Upper lobe of right lung (tissue), 1 donor: ENCODE measurements around the gene IRGQ. TPM values are rescaled to one million over a fixed set of nuclear protein-coding genes. Genes with fewer than 3 reads are reported as not detected.

Experiments
- ATAC-seq: fragments of 200-7000 bp; cut with Tn5 transposase; one replicate; pipeline ENCODE4 v1.9.1; 2020; ENCODE audit warnings: mild to moderate bottlenecking, moderate library complexity
- DNase-seq: peaks from one replicate; pipeline ENCODE4 v3.0.0-alpha.2; 2020
- H3K27ac ChIP-seq: fragments of 200-600 bp; one replicate; pipeline ENCODE4 v1.8.0; 2022
- H3K27me3 ChIP-seq: fragments of 200-600 bp; one replicate; pipeline ENCODE4 v1.8.0; 2022; ENCODE audit warnings: mild to moderate bottlenecking
- H3K36me3 ChIP-seq: fragments of 200-600 bp; one replicate; pipeline ENCODE4 v1.8.0; 2022
- H3K4me1 ChIP-seq: fragments of 200-600 bp; one replicate; pipeline ENCODE4 v1.8.0; 2022
- H3K4me3 ChIP-seq: fragments of 200-600 bp; one replicate; pipeline ENCODE4 v1.8.0; 2022; ENCODE audit warnings: mild to moderate bottlenecking
- H3K9me3 ChIP-seq: fragments of 200-600 bp; one replicate; pipeline ENCODE4 v1.8.0; 2022
- CTCF ChIP-seq: fragments of 200-600 bp; IDR thresholded peaks from one replicate; pipeline ENCODE4 v1.8.0; 2022; ENCODE audit warnings: antibody characterized with exemption
- intact Hi-C: fragments of 100-400 bp; cut with DNase I; formaldehyde crosslinking; loops from one replicate; pipeline ENCODE4 v1.11.0; 2022
- total RNA-seq: library from RNA; stranded (reverse); fragmentation: NEBNext Ultra II Directional; extraction: Animal tissue kit (Norgen Biotek cat#: 25700); gene quantifications from one replicate; pipeline ENCODE4 v1.2.1, GENCODE V29; 2021
- donor health status: DM: no; HTN: yes; CAD: no; lungs with severe emphysema.

IRGQ gene
- total RNA-seq, 1 donor from 2014 or later = 23.2 TPM

GRCh38 chr19:43545981-43546380, 50.0 kb downstream of the IRGQ start:
- Histone ChIP-seq H3K27me3 (no peaks in the 10 kb centered on the region), H3K9me3 (no peaks in the 10 kb centered on the region), H3K4me3 (no peak overlapping the region), H3K27ac (no peak overlapping the region), H3K36me3 (peaks cover 61% of the 10 kb centered on the region), H3K4me1 (no peaks in the 10 kb centered on the region)
- no peak for TF ChIP-seq CTCF
- intact Hi-C loops = no loop called here
- DNase-seq (no peak), ATAC-seq (no peak)

- DNase-seq = no peak
- Histone ChIP-seq H3K36me3 (peaks cover 59% of the 10 kb centered on the region), H3K4me1 (no peaks in the 10 kb centered on the region), H3K27me3 (no peaks in the 10 kb centered on the region), H3K4me3 (no peak overlapping the region), H3K9me3 (no peaks in the 10 kb centered on the region), H3K27ac (no peak overlapping the region)
- no peak for ATAC-seq
- no peak for TF ChIP-seq CTCF
- intact Hi-C loops = no loop called here
Measured at GRCh38 chr19:43545276-43545675, 50.7 kb downstream of the IRGQ start.

- no peak for TF ChIP-seq CTCF
- Histone ChIP-seq H3K27me3 (no peaks in the 10 kb centered on the region), H3K4me1 (no peaks in the 10 kb centered on the region), H3K9me3 (no peaks in the 10 kb centered on the region), H3K36me3 (peaks cover 57% of the 10 kb centered on the region), H3K4me3 (no peak overlapping the region), H3K27ac (no peak overlapping the region)
- no peak for ATAC-seq
- DNase-seq = no peak
- intact Hi-C loops = no loop called here
Measured at GRCh38 chr19:43544077-43544476, 51.9 kb downstream of the IRGQ start.

- Histone ChIP-seq H3K27ac (no peak overlapping the region), H3K27me3 (no peaks in the 10 kb centered on the region), H3K9me3 (no peaks in the 10 kb centered on the region), H3K4me1 (no peaks in the 10 kb centered on the region), H3K4me3 (no peak overlapping the region), H3K36me3 (peaks cover 68% of the 10 kb centered on the region)
- intact Hi-C loops = no loop called here
- no peak for TF ChIP-seq CTCF
- no peak for ATAC-seq
- DNase-seq = no peak
Measured at GRCh38 chr19:43541920-43542650, 53.8 kb downstream of the IRGQ start.

GRCh38 chr19:43540381-43540780, 55.6 kb downstream of the IRGQ start:
- no peak overlapping the region for H3K4me3 ChIP-seq
- no peak for DNase-seq
- H3K27me3 ChIP-seq = no peaks in the 10 kb centered on the region
- no peaks in the 10 kb centered on the region for H3K9me3 ChIP-seq
- intact Hi-C loops = no loop called here
- no peak for ATAC-seq
- no peak overlapping the region for H3K27ac ChIP-seq
- TF ChIP-seq CTCF = no peak
- H3K4me1 ChIP-seq = no peaks in the 10 kb centered on the region
- peaks cover 65% of the 10 kb centered on the region for H3K36me3 ChIP-seq

- DNase-seq (no peak), ATAC-seq (no peak)
- TF ChIP-seq CTCF = no peak
- intact Hi-C loops = no loop called here
- peaks cover 56% of the 10 kb centered on the region for H3K36me3 ChIP-seq
- no peaks in the 10 kb centered on the region for H3K4me1 ChIP-seq
- H3K9me3 ChIP-seq = no peaks in the 10 kb centered on the region
- no peak overlapping the region for H3K27ac ChIP-seq
- H3K4me3 ChIP-seq = no peak overlapping the region
- no peaks in the 10 kb centered on the region for H3K27me3 ChIP-seq
Measured at GRCh38 chr19:43538922-43539321, 57.0 kb downstream of the IRGQ start.
